H4 (cell line): ENCODE data around the gene BABAM2. TPM values are rescaled to one million over a fixed set of nuclear protein-coding genes. Genes with fewer than 3 reads are reported as not detected.

Source experiments
- DNase-seq: peaks from one replicate; pipeline ENCODE4 v3.0.0-alpha.2; 2015; ENCODE audit warnings: low spot score
- total RNA-seq: library from RNA; depleted of rRNA; stranded (reverse); fragments of >200 nt; shearing (Covaris generic); gene quantifications from 2 replicates; pipeline ENCODE4 v1.2.3, GENCODE V29; 2014

The BABAM2 gene
- total RNA-seq, 1 experiment from 2014 or later: 20.7 TPM

GRCh38 chr2:28117104-28117596, 226.6 kb downstream of the BABAM2 start:
- DNase-seq: no peak

- DNase-seq: no peak
These were observed 229.1 kb downstream of the BABAM2 start for GRCh38 chr2:28119631-28120030.

- no peak for DNase-seq
These were observed 237.9 kb downstream of the BABAM2 start for GRCh38 chr2:28128281-28128950.

- no peak for DNase-seq
These were observed 239.6 kb downstream of the BABAM2 start for GRCh38 chr2:28129955-28130695.

- no peak for DNase-seq
These were observed 243.2 kb downstream of the BABAM2 start for GRCh38 chr2:28133778-28134177.

- DNase-seq: peak; percentile 8
These were observed 243.8 kb downstream of the BABAM2 start for GRCh38 chr2:28134262-28134812.

GRCh38 chr2:28134857-28135256, 244.3 kb downstream of the BABAM2 start:
- no peak for DNase-seq

- DNase-seq: no peak
These were observed 244.8 kb downstream of the BABAM2 start for GRCh38 chr2:28135324-28135723.

GRCh38 chr2:28135799-28136198, 245.3 kb downstream of the BABAM2 start:
- DNase-seq: no peak

- DNase-seq: no peak
These were observed 246.0 kb downstream of the BABAM2 start for GRCh38 chr2:28136556-28136955.

GRCh38 chr2:28137221-28137620, 246.7 kb downstream of the BABAM2 start:
- DNase-seq: no peak

GRCh38 chr2:28142386-28142785, 251.9 kb downstream of the BABAM2 start:
- DNase-seq: no peak

GRCh38 chr2:28148000-28148399, 257.5 kb downstream of the BABAM2 start:
- DNase-seq: no peak

- DNase-seq: no peak
These were observed 258.0 kb downstream of the BABAM2 start for GRCh38 chr2:28148566-28148965.

GRCh38 chr2:28150236-28150915, 259.8 kb downstream of the BABAM2 start:
- DNase-seq: no peak

- no peak for DNase-seq
These were observed 260.5 kb downstream of the BABAM2 start for GRCh38 chr2:28150994-28151393.

- DNase-seq: no peak
These were observed 262.2 kb downstream of the BABAM2 start for GRCh38 chr2:28152585-28153280.

GRCh38 chr2:28153851-28154250, 263.3 kb downstream of the BABAM2 start:
- DNase-seq: no peak

GRCh38 chr2:28155086-28155485, 264.6 kb downstream of the BABAM2 start:
- no peak for DNase-seq

GRCh38 chr2:28155627-28156026, 265.1 kb downstream of the BABAM2 start:
- no peak for DNase-seq

GRCh38 chr2:28158791-28159190, 268.3 kb downstream of the BABAM2 start:
- no peak for DNase-seq

GRCh38 chr2:28160986-28161425, 270.5 kb downstream of the BABAM2 start:
- peak; percentile 34 for DNase-seq
